Glutamatergic neuron (in vitro differentiated cells): ENCODE measurements around the gene HSPA1A. TPM values are rescaled to one million over a fixed set of nuclear protein-coding genes. Genes with fewer than 3 reads are reported as not detected.

ENCODE experiments used
- DNase-seq: peaks from one replicate; pipeline ENCODE4 v3.0.0; 2022
- H3K27ac Mint-ChIP-seq: one replicate; pipeline ENCODE4 v1.8.0; 2020; ENCODE audit warnings: mild to moderate bottlenecking, mixed read lengths, inconsistent platforms; ENCODE audit not compliant: unreplicated experiment
- H3K27me3 Mint-ChIP-seq: one replicate; pipeline ENCODE4 v1.8.0; 2020; ENCODE audit warnings: mild to moderate bottlenecking, moderate library complexity, mixed read lengths, inconsistent platforms; ENCODE audit not compliant: unreplicated experiment
- H3K36me3 Mint-ChIP-seq: one replicate; pipeline ENCODE4 v1.8.0; 2020; ENCODE audit warnings: mild to moderate bottlenecking, mixed read lengths, inconsistent platforms; ENCODE audit not compliant: unreplicated experiment
- H3K4me1 Mint-ChIP-seq: one replicate; pipeline ENCODE4 v1.8.0; 2020; ENCODE audit warnings: mild to moderate bottlenecking, low read depth, mixed read lengths, inconsistent platforms; ENCODE audit not compliant: unreplicated experiment
- H3K4me3 Mint-ChIP-seq: one replicate; pipeline ENCODE4 v1.8.0; 2020; ENCODE audit warnings: mild to moderate bottlenecking, mixed read lengths, inconsistent platforms; ENCODE audit not compliant: unreplicated experiment
- H3K9me3 Mint-ChIP-seq: one replicate; pipeline ENCODE4 v1.8.0; 2020; ENCODE audit warnings: mild to moderate bottlenecking, moderate library complexity, mixed read lengths, inconsistent platforms; ENCODE audit not compliant: unreplicated experiment
- CTCF ChIP-seq: fragments of 200-600 bp; sonication (generic); IDR thresholded peaks from one replicate; pipeline ENCODE4 v1.5.0; 2021; ENCODE audit not compliant: partially characterized antibody, unreplicated experiment
- total RNA-seq: library from RNA; stranded (reverse); fragmentation: NEBNext Ultra II Directional; extraction: Animal tissue kit (Norgen Biotek cat#: 25700); gene quantifications from one replicate; pipeline ENCODE4 v1.2.1, GENCODE V29; 2021; ENCODE audit not compliant: unreplicated experiment

The HSPA1A gene
- total RNA-seq, 1 donor from 2014 or later = 54.3 TPM

GRCh38 chr6:31858707-31859106, 43.4 kb downstream of the HSPA1A start:
- H3K4me1 Mint-ChIP-seq = no peaks in the 10 kb centered on the region
- no peak for DNase-seq
- no peaks in the 10 kb centered on the region for H3K36me3 Mint-ChIP-seq
- no peak for TF ChIP-seq CTCF
- H3K4me3 Mint-ChIP-seq = no peak overlapping the region
- H3K27ac Mint-ChIP-seq = no peak overlapping the region
- peaks cover 2% of the 10 kb centered on the region for H3K9me3 Mint-ChIP-seq
- peaks cover 10% of the 10 kb centered on the region for H3K27me3 Mint-ChIP-seq

DNA sequence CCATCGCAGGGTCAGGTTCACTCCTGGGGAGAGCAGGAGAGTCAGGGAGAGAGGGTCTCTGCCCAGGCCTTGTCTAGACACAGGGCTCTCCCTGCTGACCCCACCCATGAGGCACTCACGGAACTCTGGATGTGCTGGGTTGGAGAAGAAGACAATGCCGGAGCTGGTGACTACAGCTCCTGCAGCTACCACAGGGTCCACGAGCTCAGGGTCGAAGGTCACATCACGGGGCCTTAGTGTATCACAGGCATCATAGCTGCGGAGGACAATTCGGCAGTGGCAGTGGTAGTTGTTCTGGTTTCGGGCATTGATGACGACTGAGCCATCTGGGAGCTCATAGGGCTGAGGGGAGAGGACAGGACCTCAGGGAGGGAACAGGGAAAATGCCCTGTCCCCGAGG, 44.6 kb downstream of the HSPA1A start:
- Mint-ChIP-seq H3K4me3 (no peak overlapping the region), H3K9me3 (peaks cover 2% of the 10 kb centered on the region), H3K27me3 (peaks cover 11% of the 10 kb centered on the region), H3K4me1 (peaks cover 2% of the 10 kb centered on the region), H3K36me3 (no peaks in the 10 kb centered on the region), H3K27ac (no peak overlapping the region)
- TF ChIP-seq CTCF = no peak
- DNase-seq = no peak

DNA sequence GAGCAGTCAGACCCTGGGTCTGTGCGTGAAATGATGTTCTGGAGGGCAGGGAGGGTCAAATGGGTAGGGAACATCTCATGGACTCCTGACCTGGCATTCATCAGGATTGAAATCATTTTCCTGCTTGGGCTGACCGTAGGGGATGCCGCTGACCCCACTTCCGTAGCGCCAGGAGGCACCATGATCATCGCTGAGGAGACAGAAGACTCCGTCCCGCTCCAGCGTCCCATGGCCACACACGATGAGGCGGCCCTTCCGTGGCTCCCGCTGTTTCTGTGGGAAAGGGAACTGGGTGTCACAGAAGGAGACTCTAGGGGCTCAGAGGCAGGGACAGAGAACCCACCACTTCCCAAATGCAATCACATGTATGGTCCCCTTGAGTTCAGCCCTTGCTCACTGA, 45.0 kb downstream of the HSPA1A start:
- peaks cover 11% of the 10 kb centered on the region for H3K27me3 Mint-ChIP-seq
- no peak overlapping the region for H3K4me3 Mint-ChIP-seq
- H3K36me3 Mint-ChIP-seq = no peaks in the 10 kb centered on the region
- H3K4me1 Mint-ChIP-seq = peaks cover 2% of the 10 kb centered on the region
- H3K27ac Mint-ChIP-seq = no peak overlapping the region
- TF ChIP-seq CTCF = no peak
- H3K9me3 Mint-ChIP-seq = peaks cover 2% of the 10 kb centered on the region
- no peak for DNase-seq

- no peaks in the 10 kb centered on the region for H3K36me3 Mint-ChIP-seq
- no peak for DNase-seq
- H3K27ac Mint-ChIP-seq = no peak overlapping the region
Measured at GRCh38 chr6:31861150-31861549, 45.8 kb downstream of the HSPA1A start.

DNA sequence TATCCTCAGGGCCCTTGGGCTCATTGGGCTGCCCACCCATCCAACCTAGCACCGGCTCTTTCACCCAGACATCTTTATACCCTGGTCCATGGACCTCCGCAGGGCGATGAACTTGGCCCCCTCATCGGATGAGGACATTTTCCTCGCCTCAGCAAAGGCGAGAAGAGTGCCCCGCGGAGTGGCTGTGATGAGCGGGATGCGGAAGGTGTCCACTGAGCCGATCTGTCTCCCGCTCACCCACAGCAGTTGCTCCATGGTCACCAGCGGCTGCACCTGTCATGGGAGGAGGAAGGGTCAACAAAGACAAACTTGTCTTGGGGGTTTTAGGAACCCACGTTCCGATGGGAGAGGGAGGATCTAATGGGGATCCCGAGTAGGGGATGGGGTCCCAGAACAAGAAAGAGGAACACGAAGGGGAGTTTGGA, 46.6 kb downstream of the HSPA1A start:
- TF ChIP-seq CTCF = no peak
- DNase-seq = no peak
- Mint-ChIP-seq H3K27me3 (peaks cover 9% of the 10 kb centered on the region), H3K4me1 (peaks cover 2% of the 10 kb centered on the region), H3K9me3 (peaks cover 2% of the 10 kb centered on the region), H3K36me3 (no peaks in the 10 kb centered on the region), H3K4me3 (peak overlapping the region; percentile 97), H3K27ac (peak overlapping the region; percentile 96)

More at GRCh38 chr6:31861150-31861549, 45.8 kb downstream of the HSPA1A start:
- TF ChIP-seq CTCF = no peak
- Mint-ChIP-seq H3K4me3 (peak overlapping the region; percentile 97), H3K9me3 (peaks cover 2% of the 10 kb centered on the region), H3K4me1 (peaks cover 2% of the 10 kb centered on the region), H3K27me3 (peaks cover 11% of the 10 kb centered on the region)
